Neural crest cell (in vitro differentiated cells): ENCODE results near the gene RPL27A. TPM values are rescaled to one million over a fixed set of nuclear protein-coding genes. Genes with fewer than 3 reads are reported as not detected.

Experiments
- DNase-seq: peaks from one replicate; pipeline ENCODE4 v3.0.0; 2021; ENCODE audit warnings: low read depth, mixed read lengths, low spot score
- H3K27ac Mint-ChIP-seq: one replicate; pipeline ENCODE4 v1.8.0; 2021; ENCODE audit warnings: mild to moderate bottlenecking, mixed read lengths; ENCODE audit not compliant: unreplicated experiment
- H3K27me3 Mint-ChIP-seq: 2 replicates; pipeline ENCODE4 v1.8.0; 2021; ENCODE audit warnings: low read depth, mild to moderate bottlenecking, mixed read lengths
- H3K36me3 Mint-ChIP-seq: 2 replicates; pipeline ENCODE4 v1.8.0; 2021; ENCODE audit warnings: low read depth, mild to moderate bottlenecking, mixed read lengths
- H3K4me1 Mint-ChIP-seq: 2 replicates; pipeline ENCODE4 v1.8.0; 2021; ENCODE audit warnings: mixed read lengths
- H3K4me3 Mint-ChIP-seq: one replicate; pipeline ENCODE4 v1.8.0; 2021; ENCODE audit warnings: mild to moderate bottlenecking, mixed read lengths
- H3K9me3 Mint-ChIP-seq: 2 replicates; pipeline ENCODE4 v1.8.0; 2021; ENCODE audit warnings: mixed read lengths
- total RNA-seq: library from RNA; stranded (reverse); gene quantifications from 2 replicates; pipeline ENCODE4 v1.2.1, GENCODE V29; 2021
- TF ChIP-seq, protein P1 (sequence below): fragments of 200-600 bp; sonication (generic); conservative IDR thresholded peaks from 2 replicates; pipeline ENCODE4 v1.5.0; 2021; ENCODE audit warnings: antibody characterized with exemption, mild to moderate bottlenecking

The RPL27A gene
- total RNA-seq, 1 donor from 2014 or later: 711 TPM

DNA sequence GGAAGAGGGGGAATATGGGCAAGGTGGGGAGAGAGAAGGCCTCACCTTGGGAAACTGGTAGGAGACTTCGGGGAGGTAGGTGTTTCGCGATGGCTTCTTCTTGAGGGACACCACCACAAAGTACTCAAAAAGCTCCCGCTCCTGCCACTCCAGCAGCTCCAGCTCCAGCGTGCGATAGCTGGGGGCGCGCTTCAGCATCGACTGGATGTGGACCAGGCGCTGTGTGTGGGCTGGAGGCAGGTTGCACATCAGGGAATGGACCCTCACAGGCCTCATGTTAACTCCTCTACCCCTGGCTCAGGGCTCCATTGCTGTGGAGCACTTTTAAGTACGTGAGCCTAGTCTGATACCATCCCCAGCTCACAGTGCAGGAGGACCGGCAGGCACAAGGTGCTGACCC is 29.9 kb downstream of the RPL27A start:
- H3K27ac Mint-ChIP-seq: no peak overlapping the region
- H3K4me3 Mint-ChIP-seq: no peak overlapping the region

DNA sequence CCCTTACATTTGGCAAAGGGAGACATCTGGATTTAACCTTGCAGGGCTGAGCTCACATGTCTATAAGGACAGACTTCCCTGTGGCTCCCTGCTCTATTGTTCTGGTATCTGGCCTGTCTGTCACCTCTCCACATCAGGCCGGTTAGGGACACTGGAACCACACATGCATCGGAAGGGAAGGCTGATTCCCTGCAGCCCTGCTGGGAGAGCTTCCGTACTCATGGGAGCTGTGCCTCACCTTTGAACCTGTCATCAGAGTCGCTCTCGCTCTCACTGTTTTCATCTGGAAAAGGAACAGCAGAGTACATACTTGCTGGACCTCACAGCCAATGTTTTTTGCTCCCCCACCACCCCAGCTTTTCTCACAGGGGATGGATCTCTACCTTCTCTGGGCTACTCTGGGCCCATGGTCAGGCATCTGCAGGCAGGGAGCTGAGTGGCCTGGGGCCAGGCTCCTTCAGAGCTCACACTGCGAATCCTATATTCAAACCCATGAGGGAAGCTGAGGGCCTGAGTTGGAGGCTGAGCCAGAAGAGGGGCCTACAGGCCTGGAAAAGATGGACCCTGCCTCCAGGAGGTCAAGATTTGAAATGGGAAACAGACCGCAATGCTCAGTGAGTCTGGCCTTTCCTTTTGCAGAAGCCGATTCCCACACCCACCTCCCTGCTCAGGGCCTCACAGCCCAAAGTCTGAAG is 31.3 kb downstream of the RPL27A start:
- TF ChIP-seq, protein P1, sequence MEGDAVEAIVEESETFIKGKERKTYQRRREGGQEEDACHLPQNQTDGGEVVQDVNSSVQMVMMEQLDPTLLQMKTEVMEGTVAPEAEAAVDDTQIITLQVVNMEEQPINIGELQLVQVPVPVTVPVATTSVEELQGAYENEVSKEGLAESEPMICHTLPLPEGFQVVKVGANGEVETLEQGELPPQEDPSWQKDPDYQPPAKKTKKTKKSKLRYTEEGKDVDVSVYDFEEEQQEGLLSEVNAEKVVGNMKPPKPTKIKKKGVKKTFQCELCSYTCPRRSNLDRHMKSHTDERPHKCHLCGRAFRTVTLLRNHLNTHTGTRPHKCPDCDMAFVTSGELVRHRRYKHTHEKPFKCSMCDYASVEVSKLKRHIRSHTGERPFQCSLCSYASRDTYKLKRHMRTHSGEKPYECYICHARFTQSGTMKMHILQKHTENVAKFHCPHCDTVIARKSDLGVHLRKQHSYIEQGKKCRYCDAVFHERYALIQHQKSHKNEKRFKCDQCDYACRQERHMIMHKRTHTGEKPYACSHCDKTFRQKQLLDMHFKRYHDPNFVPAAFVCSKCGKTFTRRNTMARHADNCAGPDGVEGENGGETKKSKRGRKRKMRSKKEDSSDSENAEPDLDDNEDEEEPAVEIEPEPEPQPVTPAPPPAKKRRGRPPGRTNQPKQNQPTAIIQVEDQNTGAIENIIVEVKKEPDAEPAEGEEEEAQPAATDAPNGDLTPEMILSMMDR: no peak
- no peaks in the 10 kb centered on the region for H3K27me3 Mint-ChIP-seq
- H3K4me3 Mint-ChIP-seq: no peak overlapping the region
- H3K36me3 Mint-ChIP-seq: peaks cover 14% of the 10 kb centered on the region
- H3K27ac Mint-ChIP-seq: no peak overlapping the region
- no peak for DNase-seq
- peaks cover 27% of the 10 kb centered on the region for H3K4me1 Mint-ChIP-seq
- no peaks in the 10 kb centered on the region for H3K9me3 Mint-ChIP-seq

More for the DNA sequence above, 29.9 kb downstream of the RPL27A start:
- H3K36me3 Mint-ChIP-seq: peaks cover 14% of the 10 kb centered on the region
- no peaks in the 10 kb centered on the region for H3K9me3 Mint-ChIP-seq
- H3K4me1 Mint-ChIP-seq: peaks cover 17% of the 10 kb centered on the region
- DNase-seq: no peak
- no peaks in the 10 kb centered on the region for H3K27me3 Mint-ChIP-seq
- TF ChIP-seq, protein P1: no peak

DNA sequence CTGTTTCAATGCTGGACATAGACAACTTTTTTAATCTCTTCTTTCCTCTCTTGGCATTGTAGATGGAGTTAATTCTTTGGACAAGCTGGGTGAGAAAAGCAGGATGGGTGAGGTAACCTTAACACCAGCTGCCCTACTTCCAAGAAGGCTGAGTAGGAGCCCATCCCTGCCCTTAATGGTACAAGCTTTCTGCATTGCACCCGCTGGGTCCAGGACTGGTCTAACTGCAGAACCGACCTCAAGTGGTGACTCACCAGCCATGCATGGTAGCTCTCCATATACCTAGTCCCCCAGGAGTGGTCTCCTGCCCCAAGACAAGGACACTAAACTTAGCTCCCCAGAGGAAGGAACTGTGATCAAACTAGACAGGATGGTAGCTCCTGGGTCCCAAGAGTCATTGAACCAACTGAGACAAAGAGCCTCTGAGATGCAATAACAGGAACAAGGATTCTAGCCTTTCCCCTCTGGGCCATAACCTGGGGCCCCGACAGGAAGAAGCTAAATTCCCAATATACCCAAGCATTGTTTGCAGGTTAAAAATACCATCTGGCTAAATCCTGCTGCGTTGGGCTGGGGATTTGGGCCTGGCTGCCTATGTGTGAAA is 32.1 kb downstream of the RPL27A start:
- no peaks in the 10 kb centered on the region for H3K27me3 Mint-ChIP-seq
- no peak for DNase-seq
- H3K36me3 Mint-ChIP-seq: peaks cover 14% of the 10 kb centered on the region
- H3K27ac Mint-ChIP-seq: peak overlapping the region; percentile 70
- TF ChIP-seq, protein P1: no peak
- no peaks in the 10 kb centered on the region for H3K9me3 Mint-ChIP-seq
- H3K4me3 Mint-ChIP-seq: no peak overlapping the region
- peaks cover 32% of the 10 kb centered on the region for H3K4me1 Mint-ChIP-seq

DNA sequence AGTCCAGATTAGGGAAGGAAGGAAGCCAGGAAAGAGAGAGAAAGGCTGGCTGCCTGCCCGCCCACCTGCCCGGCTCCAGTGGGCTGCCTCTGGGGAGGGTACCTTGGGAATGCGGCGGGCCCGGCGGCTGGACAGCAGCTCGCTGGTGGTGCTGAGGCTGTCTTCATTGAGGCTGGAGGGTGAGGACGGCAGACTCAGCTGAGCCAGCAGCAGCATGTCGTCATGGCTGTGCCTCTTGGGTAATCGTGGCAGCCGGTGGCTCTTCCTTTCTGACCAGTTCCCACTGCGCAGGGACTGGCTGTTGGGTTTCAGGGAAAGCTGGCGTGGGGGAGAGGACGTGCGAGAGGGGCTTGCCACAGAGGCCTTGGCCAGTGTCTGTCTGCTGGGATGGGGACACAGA is 32.9 kb downstream of the RPL27A start:
- TF ChIP-seq, protein P1: no peak
- Mint-ChIP-seq H3K4me3 (no peak overlapping the region), H3K27ac (no peak overlapping the region), H3K9me3 (no peaks in the 10 kb centered on the region), H3K36me3 (peaks cover 14% of the 10 kb centered on the region), H3K4me1 (peaks cover 32% of the 10 kb centered on the region), H3K27me3 (no peaks in the 10 kb centered on the region)
- no peak for DNase-seq

DNA sequence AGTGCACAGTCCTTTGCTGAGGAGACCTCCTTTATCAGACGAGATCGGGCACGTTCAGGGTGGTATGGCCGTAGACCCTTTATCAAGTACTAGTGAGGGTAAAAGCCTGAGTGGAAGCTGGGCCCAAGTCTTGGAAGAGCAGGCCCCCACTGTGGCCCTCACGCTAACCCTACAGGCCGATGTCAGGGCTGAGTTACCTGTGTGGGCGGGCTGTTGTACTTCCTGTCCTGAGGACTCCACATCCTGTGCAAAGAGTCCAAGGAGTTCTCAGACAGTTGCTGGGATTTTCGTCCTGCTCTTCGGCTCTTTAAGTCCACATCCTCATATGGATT is 34.9 kb downstream of the RPL27A start:
- H3K27ac Mint-ChIP-seq: peak overlapping the region; percentile 92
- H3K4me3 Mint-ChIP-seq: no peak overlapping the region
- H3K9me3 Mint-ChIP-seq: no peaks in the 10 kb centered on the region
- H3K27me3 Mint-ChIP-seq: no peaks in the 10 kb centered on the region
- peaks cover 14% of the 10 kb centered on the region for H3K36me3 Mint-ChIP-seq
- peaks cover 43% of the 10 kb centered on the region for H3K4me1 Mint-ChIP-seq
- TF ChIP-seq, protein P1: no peak
- no peak for DNase-seq
